ENCODE results near the gene SLC25A41. TPM values are rescaled to one million over a fixed set of nuclear protein-coding genes. Genes with fewer than 3 reads are reported as not detected.
"Not testable (repeated sequence)": the region's sequence is repeated elsewhere in the genome, so short reads cannot be mapped to it uniquely, and the experiment has no call there.

SLC25A41 gene
- total RNA-seq, 2 experiments from 2014 or later, result not detected

DNA sequence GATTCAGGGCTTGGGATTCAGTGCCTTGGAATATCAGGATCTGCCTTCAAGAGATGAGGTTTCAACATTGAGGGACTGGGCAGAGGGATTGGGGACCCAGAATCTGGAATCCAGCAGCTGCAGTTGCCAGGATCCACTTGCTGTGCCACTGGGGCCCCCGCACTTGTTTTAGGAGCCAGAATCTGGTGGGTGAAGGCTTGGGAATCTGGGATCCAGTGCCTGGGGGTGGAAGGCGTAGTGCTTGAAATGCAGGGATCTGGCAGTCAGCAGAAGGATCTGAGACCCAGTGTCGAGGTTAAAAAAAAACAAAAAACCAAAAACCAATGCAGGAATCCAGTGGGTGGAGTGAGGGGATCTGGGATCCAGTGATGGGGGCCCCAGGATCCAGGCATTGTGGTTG lies 7.3 kb upstream of the SLC25A41 start:
- H3K36me3 Mint-ChIP-seq, result no peaks in the 10 kb centered on the region
- no peak for DNase-seq
- H3K27ac Mint-ChIP-seq, result no peak overlapping the region
- H3K9me3 Mint-ChIP-seq, result no peaks in the 10 kb centered on the region
- intact Hi-C loops (cut with micrococcal nuclease), result no loop called here
- no peaks in the 10 kb centered on the region for H3K27me3 Mint-ChIP-seq
- CTCF ChIA-PET, result no interaction called here
- no peaks in the 10 kb centered on the region for H3K4me1 Mint-ChIP-seq (ENCODE audit: low read depth)
- H3K4me3 Mint-ChIP-seq, result no peak overlapping the region
- POLR2A ChIA-PET, result no interaction called here

DNA sequence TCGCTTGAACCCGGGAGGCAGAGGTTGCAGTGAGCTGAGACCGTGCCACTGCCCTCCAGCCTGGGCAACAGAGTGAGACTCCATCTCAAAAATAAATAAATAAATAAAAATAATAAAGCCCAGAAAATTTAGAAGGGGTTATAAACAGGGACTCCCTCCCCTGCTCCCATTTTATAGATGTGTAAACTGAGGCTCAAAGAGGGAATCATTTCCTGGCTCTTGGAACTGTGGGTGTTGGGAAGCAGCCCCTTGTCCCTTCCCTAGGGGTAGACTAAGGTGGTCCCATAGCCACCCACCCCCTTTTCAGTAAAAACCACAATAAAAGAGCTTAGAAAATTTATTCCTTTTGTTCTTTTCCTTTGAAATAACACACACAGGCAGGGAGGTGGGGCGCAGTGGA lies 6.2 kb upstream of the SLC25A41 start:
- Mint-ChIP-seq H3K4me1 (ENCODE audit: low read depth) (no peaks in the 10 kb centered on the region), H3K9me3 (no peaks in the 10 kb centered on the region), H3K4me3 (no peak overlapping the region), H3K27me3 (no peaks in the 10 kb centered on the region), H3K36me3 (no peaks in the 10 kb centered on the region), H3K27ac (no peak overlapping the region)
- DNase-seq, result no peak
- CTCF ChIA-PET, result no interaction called here
- intact Hi-C loops (cut with micrococcal nuclease), result no loop called here
- POLR2A ChIA-PET, result no interaction called here

DNA sequence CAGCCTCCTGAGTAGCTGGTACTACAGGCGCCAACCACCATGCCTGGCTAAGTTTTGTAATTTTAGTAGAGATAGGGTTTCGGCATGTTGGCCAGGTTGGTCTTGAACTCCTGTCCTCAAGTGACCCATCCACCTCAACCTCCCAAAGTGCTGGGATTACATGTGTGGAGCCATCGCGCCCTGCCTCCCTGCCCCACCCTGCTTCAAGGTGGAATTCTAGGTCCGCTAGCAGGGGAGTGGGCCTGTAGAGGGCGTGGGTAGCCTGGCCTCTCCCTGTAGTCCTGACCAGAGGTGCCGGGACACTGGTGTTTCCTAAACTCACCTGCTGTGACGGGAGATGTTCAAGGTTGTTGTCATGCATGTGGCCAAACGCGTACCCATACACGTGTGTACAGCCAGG lies 398 bp downstream of the SLC25A41 start:
- H3K9me3 Mint-ChIP-seq, result no peaks in the 10 kb centered on the region
- no peak for DNase-seq
- no peak overlapping the region for H3K4me3 Mint-ChIP-seq
- H3K27ac Mint-ChIP-seq, result no peak overlapping the region
- ChIA-PET CTCF (no interaction called here), POLR2A (no interaction called here)
- H3K27me3 Mint-ChIP-seq, result no peaks in the 10 kb centered on the region
- H3K4me1 Mint-ChIP-seq (ENCODE audit: low read depth), result no peaks in the 10 kb centered on the region
- H3K36me3 Mint-ChIP-seq, result no peaks in the 10 kb centered on the region
- intact Hi-C loops (cut with micrococcal nuclease), result no loop called here

DNA sequence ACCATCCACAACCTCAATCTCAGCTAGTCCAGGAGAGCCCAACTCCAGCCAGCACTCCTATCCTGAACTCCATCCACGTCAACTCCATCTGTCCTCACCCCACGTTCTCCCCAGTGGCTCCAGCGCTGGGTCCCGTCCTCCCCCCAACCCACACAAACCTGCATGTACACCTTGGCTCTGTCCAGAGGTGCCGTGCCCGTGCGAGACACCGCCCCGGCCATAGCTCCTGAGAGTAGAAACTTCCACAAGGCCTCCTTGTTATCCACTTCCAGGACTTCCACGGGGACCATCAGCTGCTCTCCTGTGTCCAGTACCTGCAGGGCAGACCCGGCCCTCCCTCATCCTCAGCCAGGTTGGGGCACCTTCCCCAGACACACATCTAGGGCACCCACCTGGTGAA lies 1.7 kb downstream of the SLC25A41 start:
- ChIA-PET CTCF (no interaction called here), POLR2A (no interaction called here)
- Mint-ChIP-seq H3K27me3 (no peaks in the 10 kb centered on the region), H3K4me3 (no peak overlapping the region), H3K4me1 (ENCODE audit: low read depth) (no peaks in the 10 kb centered on the region), H3K9me3 (no peaks in the 10 kb centered on the region), H3K27ac (no peak overlapping the region), H3K36me3 (no peaks in the 10 kb centered on the region)
- no peak for DNase-seq
- intact Hi-C loops (cut with micrococcal nuclease), result no loop called here

DNA sequence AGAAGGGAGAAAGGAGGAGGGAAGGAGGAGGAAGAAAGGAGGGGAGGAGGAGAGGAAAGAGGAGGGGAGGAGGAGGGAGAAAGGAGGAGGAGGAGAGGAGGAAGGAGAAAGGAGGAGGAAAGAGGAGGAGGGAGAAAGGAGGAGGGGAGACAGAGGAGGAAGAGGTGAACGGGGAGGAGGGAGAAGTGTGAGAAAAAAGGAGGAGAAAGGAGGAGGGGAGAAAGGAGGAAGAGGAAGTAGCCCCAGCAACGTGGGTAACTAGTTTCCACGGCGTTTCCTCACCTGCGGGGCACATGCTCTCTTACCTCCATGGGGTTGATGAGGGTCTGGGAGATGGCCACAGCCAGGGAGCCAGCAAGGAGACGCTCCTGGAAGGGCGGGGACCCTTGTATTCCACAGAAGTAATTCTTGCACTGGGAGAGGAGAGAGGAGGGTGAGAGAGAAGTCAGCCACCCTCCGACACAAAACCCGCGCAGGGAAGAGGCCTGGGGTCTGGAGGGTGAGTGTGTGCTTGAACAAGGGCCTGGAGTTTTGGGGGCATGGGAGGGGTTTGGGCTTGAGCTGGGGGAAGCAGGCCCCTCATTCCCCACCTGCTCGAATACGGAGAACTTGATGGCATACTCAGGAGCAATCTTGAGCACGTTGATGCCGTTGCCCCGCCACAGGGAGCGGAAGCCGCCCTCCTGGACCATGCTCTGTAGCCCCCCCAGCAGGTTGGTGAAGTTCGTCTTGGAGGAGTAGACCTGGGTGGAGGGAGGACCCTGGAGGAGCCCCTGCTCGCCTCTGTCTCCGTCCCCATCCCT lies 3.9 kb downstream of the SLC25A41 start:
- Mint-ChIP-seq H3K27ac (no peak overlapping the region), H3K4me3 (peak overlapping the region; percentile 12), H3K36me3 (no peaks in the 10 kb centered on the region), H3K4me1 (ENCODE audit: low read depth) (peaks cover 10% of the 10 kb centered on the region), H3K9me3 (peaks cover 3% of the 10 kb centered on the region), H3K27me3 (no peaks in the 10 kb centered on the region)
- CTCF ChIA-PET, result no interaction called here
- DNase-seq, result no peak
- intact Hi-C loops (cut with micrococcal nuclease), result no loop called here
- POLR2A ChIA-PET, result no interaction called here

DNA sequence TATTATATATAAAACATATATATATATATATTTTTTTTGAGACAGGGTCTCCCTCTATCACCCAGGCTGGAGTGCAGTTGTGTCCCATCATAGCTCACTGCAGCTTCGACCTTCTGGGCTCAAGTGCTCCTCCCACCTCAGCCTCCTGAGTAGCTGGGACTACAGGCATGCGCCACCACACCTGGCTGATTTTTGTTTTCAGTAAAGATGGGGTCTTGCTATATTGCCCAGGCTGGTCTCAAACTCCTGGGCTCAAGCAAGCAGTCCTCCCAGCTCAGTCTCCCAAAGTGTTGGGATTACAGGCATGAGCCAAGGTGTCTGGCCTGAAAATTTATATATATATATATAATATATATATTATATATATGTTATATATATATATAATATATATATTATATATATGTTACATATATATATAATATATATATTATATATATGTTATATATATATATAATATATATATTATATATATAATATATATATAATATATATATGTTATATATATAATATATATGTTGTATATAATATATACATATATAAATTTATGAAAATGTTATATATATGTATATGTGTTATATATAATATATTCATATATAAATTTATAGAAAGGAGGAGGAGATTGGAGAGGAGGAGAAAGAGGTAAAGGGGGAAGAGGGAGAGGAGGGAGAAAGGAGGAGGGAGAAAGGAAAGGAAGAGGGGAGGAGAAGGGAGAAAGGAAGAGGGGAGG lies 4.7 kb downstream of the SLC25A41 start:
- H3K27ac Mint-ChIP-seq; DNase-seq; CTCF ChIA-PET; H3K36me3 Mint-ChIP-seq; H3K27me3 Mint-ChIP-seq; H3K4me3 Mint-ChIP-seq; H3K9me3 Mint-ChIP-seq; intact Hi-C loops (cut with micrococcal nuclease): not testable (repeated sequence)
- H3K4me1 Mint-ChIP-seq (ENCODE audit: low read depth), result peaks cover 10% of the 10 kb centered on the region
- POLR2A ChIA-PET, result interaction anchor here (0.6 kb wide), 1 partner anchor 96 kb away, joined by 3 read pairs; no protein-coding TSS in a partner anchor

DNA sequence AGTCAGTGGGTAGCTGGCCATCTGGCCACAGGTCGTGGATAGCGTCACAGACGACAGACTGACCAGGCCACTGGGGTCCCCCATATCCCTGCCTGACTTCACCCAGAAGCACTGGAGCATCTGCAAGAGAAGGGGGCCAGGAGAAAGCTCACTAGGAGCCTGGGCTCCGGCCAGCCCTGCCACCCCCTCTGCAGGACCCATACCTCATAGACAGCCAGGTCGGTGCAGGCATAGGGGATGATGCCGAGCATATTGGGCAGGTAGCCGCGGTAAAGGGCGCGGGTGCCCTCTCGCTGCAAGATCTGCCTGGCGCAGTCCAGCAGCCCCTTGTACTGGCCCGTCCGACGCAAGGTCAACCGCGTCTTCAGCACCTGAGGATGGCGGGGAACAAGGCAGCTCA lies 6.4 kb downstream of the SLC25A41 start:
- POLR2A ChIA-PET, result no interaction called here
- intact Hi-C loops (cut with micrococcal nuclease), result no loop called here
- peaks cover 3% of the 10 kb centered on the region for H3K9me3 Mint-ChIP-seq
- no peak for DNase-seq
- H3K4me1 Mint-ChIP-seq (ENCODE audit: low read depth), result peaks cover 24% of the 10 kb centered on the region
- CTCF ChIA-PET, result no interaction called here
- no peaks in the 10 kb centered on the region for H3K27me3 Mint-ChIP-seq
- H3K36me3 Mint-ChIP-seq, result peaks cover 13% of the 10 kb centered on the region
- no peak overlapping the region for H3K4me3 Mint-ChIP-seq
- no peak overlapping the region for H3K27ac Mint-ChIP-seq

DNA sequence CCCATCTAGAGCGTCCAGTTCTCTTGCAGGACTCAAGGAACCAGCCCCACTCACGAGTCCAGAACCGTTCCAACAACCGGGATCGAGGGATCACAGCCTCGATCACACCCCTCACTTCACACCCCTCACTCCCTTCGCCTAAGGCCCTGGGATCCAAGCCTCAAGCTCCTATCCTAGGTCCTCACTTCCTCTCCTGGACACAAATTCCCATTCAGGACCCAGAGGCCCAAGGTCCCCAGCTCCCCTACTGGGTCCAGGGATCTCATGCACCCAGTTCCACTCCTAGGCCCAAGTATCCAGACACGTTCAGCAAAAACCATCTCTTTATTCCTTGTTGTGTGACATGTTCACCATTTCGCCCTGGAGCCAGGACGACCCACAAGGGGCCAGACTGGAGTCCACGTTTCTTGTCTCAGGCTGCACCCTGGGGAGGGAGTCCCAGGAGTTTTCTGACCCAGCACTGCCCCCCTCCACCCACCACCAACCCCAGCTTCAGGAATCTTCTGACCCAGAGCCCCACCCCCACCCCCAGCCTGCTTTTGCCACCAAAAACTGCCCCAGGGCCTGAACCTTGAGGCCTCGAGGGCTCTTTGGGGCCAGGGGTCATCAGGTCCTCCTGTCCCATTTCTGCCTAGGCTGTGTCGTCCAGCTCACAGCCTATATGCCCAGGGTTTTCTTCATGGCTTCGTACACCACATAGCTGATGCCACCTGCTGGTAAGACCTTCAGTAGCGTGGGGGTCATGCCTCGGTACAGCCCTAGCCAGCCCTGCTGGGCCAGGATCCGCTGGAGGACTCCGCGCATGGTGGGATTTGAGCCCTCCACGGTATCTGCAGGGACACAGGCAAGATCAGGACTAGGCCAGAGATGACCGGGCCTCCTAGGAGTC lies 7.6 kb downstream of the SLC25A41 start:
- H3K36me3 Mint-ChIP-seq, result peaks cover 19% of the 10 kb centered on the region
- CTCF ChIA-PET, result interaction anchor here (0.9 to 1.7 kb wide), 5 partner anchors 65 to 458 kb away, joined by 3 to 5 read pairs (median 4); partner anchors contain the start of gene CLPP
- no peaks in the 10 kb centered on the region for H3K27me3 Mint-ChIP-seq
- peak overlapping the region; percentile 75 for H3K4me3 Mint-ChIP-seq
- H3K4me1 Mint-ChIP-seq (ENCODE audit: low read depth), result peaks cover 33% of the 10 kb centered on the region
- H3K27ac Mint-ChIP-seq, result peak overlapping the region; percentile 92
- DNase-seq, result peak; percentile 39
- intact Hi-C loops (cut with micrococcal nuclease), result loop anchor here (1.0 to 2.0 kb wide), 9 partner anchors 33 to 522 kb away; partner anchors contain the start of genes CLPP, DENND1C, GTF2F1 and SH2D3A
- peaks cover 3% of the 10 kb centered on the region for H3K9me3 Mint-ChIP-seq
- POLR2A ChIA-PET, result interaction anchor here (0.6 to 2.7 kb wide), 3 partner anchors 33 to 316 kb away, joined by 3 to 15 read pairs (median 5); partner anchors contain the start of genes ALKBH7 and GTF2F1

DNA sequence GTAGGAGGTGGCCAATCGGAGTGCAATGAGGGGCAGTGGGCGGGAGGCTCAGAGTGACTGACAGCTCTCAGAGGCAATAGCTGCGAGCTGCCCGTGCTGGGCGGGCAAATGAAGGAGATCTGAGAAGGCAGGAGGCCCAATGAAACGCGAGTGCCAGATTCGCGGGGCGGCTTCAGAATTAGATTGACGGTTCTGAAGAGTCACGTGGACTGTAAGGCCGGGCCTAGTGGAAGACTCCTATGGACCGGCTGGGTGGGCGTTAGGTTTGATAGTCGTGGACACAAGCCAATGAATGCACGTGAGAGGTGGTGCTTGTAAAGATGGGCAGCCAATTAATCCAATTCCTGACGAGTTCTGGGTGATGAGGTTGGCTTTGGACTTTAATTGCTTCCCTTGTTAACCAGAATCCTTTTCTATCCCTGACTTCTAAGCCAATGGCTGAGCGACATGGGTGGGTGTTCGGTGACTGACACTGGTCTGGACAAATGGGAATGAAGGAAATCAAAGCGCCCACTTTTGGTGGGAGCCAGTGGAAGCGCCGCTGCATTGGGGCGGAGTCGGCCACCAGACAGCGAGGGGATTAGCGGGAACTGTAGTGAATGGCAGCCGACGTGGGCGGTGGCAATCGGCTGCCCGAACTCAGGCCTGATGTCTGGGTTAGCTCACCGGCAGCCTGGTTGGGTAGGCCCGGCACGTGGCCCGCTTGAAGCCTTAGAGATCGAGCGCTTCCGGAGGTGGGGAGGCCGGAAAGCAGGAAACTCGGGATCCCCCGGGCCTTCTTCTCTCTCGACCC lies 8.4 kb downstream of the SLC25A41 start:
- Mint-ChIP-seq H3K27ac (peak overlapping the region; percentile 92), H3K27me3 (no peaks in the 10 kb centered on the region), H3K4me1 (ENCODE audit: low read depth) (peaks cover 36% of the 10 kb centered on the region), H3K9me3 (peaks cover 3% of the 10 kb centered on the region), H3K4me3 (peak overlapping the region; percentile 75), H3K36me3 (peaks cover 27% of the 10 kb centered on the region)
- intact Hi-C loops (cut with micrococcal nuclease), result loop anchor here (1.0 to 2.0 kb wide), 9 partner anchors 32 to 521 kb away; partner anchors contain the start of genes CLPP, DENND1C, GTF2F1 and SH2D3A
- CTCF ChIA-PET, result interaction anchor here (0.9 to 1.7 kb wide), 7 partner anchors 13 to 439 kb away, joined by 3 to 5 read pairs (median 3); partner anchors contain the start of gene CLPP
- peak; percentile 100 for DNase-seq
- POLR2A ChIA-PET, result interaction anchor here (0.6 to 2.7 kb wide), 10 partner anchors 13 to 439 kb away, joined by 3 to 15 read pairs (median 4); partner anchors contain the start of genes ALKBH7, CLPP, DENND1C and GTF2F1

DNA sequence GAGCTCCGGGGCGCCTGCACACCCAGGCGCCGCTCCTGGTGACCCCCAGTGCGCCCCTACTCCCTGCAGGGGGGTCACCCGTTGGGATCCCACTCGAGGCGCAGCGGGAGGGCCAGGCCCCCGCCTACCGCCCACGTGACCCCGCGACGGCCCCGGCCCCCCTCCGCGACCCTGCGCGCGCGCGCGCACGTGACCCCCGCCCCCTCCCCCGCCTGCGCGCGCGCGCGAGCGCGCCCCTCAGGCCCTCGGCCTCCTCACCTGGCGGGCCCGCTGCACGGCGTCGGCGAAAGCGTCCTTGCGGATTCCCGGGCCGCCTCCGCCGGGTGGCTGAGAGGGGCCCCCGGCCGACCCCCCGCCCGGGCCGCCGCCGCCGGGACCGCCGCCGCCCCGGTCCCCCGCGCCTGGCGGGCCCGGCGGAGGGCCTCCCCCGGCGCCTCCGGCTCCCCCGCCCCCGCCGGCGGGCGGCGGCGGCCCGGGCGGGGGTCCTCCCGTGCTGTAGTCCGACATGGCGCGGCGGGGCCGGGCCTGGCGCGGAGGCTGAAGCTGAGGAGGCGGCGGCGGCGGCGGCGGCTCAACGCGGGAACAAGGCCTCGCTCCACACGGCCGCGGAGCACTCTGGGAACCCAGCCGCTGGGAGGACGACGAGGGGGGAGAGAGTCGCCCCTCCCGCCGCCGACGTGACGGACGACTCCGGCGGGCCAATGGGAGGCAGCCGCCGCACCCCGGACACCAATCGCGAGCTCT lies 9.2 kb downstream of the SLC25A41 start, which contains the start of gene KHSRP:
Gene KHSRP, minus strand, starts transcription at position 617 of the 744 bp plus-strand sequence. Its CDS starts 110 bp downstream, at position 507.
- peaks cover 3% of the 10 kb centered on the region for H3K9me3 Mint-ChIP-seq
- intact Hi-C loops (cut with micrococcal nuclease), result loop anchor here (2.0 kb wide), 1 partner anchor 56 kb away; the partner anchor contains the start of gene DENND1C
- H3K4me3 Mint-ChIP-seq, result peak within 1 kb of the TSS; percentile 89
- CTCF ChIA-PET, result interaction anchor here (0.9 to 1.7 kb wide), 6 partner anchors 12 to 440 kb away, joined by 3 to 5 read pairs (median 3); partner anchors contain the start of gene CLPP
- peak; percentile 34 for DNase-seq
- peaks cover 36% of the 10 kb centered on the region for H3K4me1 Mint-ChIP-seq (ENCODE audit: low read depth)
- H3K27ac Mint-ChIP-seq, result peak within 1 kb of the TSS; percentile 92
- POLR2A ChIA-PET, result interaction anchor here (0.9 to 2.7 kb wide), 9 partner anchors 12 to 440 kb away, joined by 3 to 15 read pairs (median 4); partner anchors contain the start of genes ALKBH7, CLPP, DENND1C and GTF2F1
- H3K27me3 Mint-ChIP-seq, result no peaks in the 10 kb centered on the region
- H3K36me3 Mint-ChIP-seq, result peaks cover 34% of the 10 kb centered on the region

All from activated CD4-positive, alpha-beta memory T cell treated with anti-CD3 and anti-CD28 coated beads for 36 hours (primary cell).